ENCODE measurements around the gene CCDC40. TPM values are rescaled to one million over a fixed set of nuclear protein-coding genes. Genes with fewer than 3 reads are reported as not detected.

CCDC40 gene
- total and polyA plus RNA-seq, 9 of the 15 experiments (the other 6 are each of a cell fraction or from before 2014, with no cell fraction given) = 0.07 to 0.33 TPM; not detected in 7

- TF ChIP-seq CTCF (IDR thresholded peaks at IDR 0.05 in 2 of 3, conservative IDR thresholded peaks at IDR 0.05 in 1 of 3; ENCODE audit: insufficient read depth in 2 of 3, low read depth in 1 of 3, low read length in 3 of 3) (peak; percentile 86 to 94 (median 87)), RFX7 (CRISPR knock-in tag; IDR thresholded peaks at IDR 0.05) (no peak), TBL1XR1 (IDR thresholded peaks at IDR 0.05; ENCODE audit: low read length in 2 of 2) (no peak), DEAF1 (CRISPR knock-in tag; IDR thresholded peaks at IDR 0.05) (no peak)
Measured at GRCh38 chr17:80005360-80006338, 30.8 kb upstream of the CCDC40 start (continued).

- Histone ChIP-seq H3K9ac (ENCODE audit: insufficient read depth in 1 of 2, low read depth in 2 of 2, low read length in 2 of 2) (no peak overlapping the region), H3K9me1 (ENCODE audit: control insufficient read depth, insufficient read depth, low read length) (no peaks in the 10 kb centered on the region), H3K9me3 (replicated peaks; ENCODE audit: control insufficient read depth, insufficient read depth, low read depth, low read length) (no peaks in the 10 kb centered on the region), H4K20me1 (replicated peaks; ENCODE audit: control insufficient read depth, insufficient read depth, low read length) (peaks cover 14% of the 10 kb centered on the region), H3K4me3 (no peak overlapping the region), H3K36me3 (ENCODE audit: control insufficient read depth, insufficient read depth, low read length) (no peaks in the 10 kb centered on the region), H3K4me2 (ENCODE audit: insufficient read depth, low read length) (no peak overlapping the region), H3K4me1 (replicated peaks in 1 of 2; ENCODE audit: control insufficient read depth in 2 of 2, insufficient read depth in 2 of 2, low read length in 2 of 2) (peaks cover 0 to 45% of the 10 kb centered on the region in 2 experiments; a peak in 2 of 5 replicates), H3K27me3 (ENCODE audit: control insufficient read depth in 2 of 2, insufficient read depth in 2 of 2, low read length in 2 of 2) (peaks cover 38 to 82% of the 10 kb centered on the region in 2 experiments), H3K79me2 (ENCODE audit: control insufficient read depth, insufficient read depth, low read length) (no peaks in the 10 kb centered on the region), H3K27ac (ENCODE audit: extremely low read depth, low read depth, low read length) (no peak overlapping the region), H2AFZ (ENCODE audit: low read depth, low read length) (no peak overlapping the region)
- intact Hi-C loops (cut with micrococcal nuclease) = loop anchor here (5.0 kb wide), 1 partner anchor 121 kb away; no protein-coding TSS in a partner anchor
- no peak for ATAC-seq
- 4% methylated on average over 8 of the region's 8 CpGs for WGBS (ENCODE audit: insufficient coverage, low coverage, missing lambda C conversion rate)
- CTCF ChIA-PET (ENCODE audit: low intra/inter-chr PET ratio) = no interaction called here
- FAIRE-seq = no peak
- DNase-seq (ENCODE audit: extremely low read depth in 1 of 4, low spot score in 3 of 4) = no peak
- POLR2A ChIA-PET = interaction anchor here (1.2 kb wide), 1 partner anchor 8 kb away, joined by 3 read pairs; no protein-coding TSS in a partner anchor
- in situ Hi-C loops (cut with MboI) = no loop called here
- TF ChIP-seq ARNT (IDR thresholded peaks at IDR 0.05) (no peak), ZNF785 (CRISPR knock-in tag; IDR thresholded peaks at IDR 0.05) (no peak), ARHGAP35 (IDR thresholded peaks at IDR 0.05; ENCODE audit: partially characterized antibody) (no peak), CBFA2T3 (IDR thresholded peaks at IDR 0.05) (peak; percentile 45), KAT2B (IDR thresholded peaks at IDR 0.05; ENCODE audit: low read depth, low read length) (no peak), NFIC (IDR thresholded peaks at IDR 0.05) (no peak)
- BruUV-seq (replicated peaks) = no TSS peak
Measured at GRCh38 chr17:80006339-80006720, 30.1 kb upstream of the CCDC40 start.

Data from K562 (cell line).